ENCODE measurements around the gene LDLRAD1.
"Not testable (repeated sequence)": the region's sequence is repeated elsewhere in the genome, so short reads cannot be mapped to it uniquely, and the experiment has no call there.

LDLRAD1 gene

DNA sequence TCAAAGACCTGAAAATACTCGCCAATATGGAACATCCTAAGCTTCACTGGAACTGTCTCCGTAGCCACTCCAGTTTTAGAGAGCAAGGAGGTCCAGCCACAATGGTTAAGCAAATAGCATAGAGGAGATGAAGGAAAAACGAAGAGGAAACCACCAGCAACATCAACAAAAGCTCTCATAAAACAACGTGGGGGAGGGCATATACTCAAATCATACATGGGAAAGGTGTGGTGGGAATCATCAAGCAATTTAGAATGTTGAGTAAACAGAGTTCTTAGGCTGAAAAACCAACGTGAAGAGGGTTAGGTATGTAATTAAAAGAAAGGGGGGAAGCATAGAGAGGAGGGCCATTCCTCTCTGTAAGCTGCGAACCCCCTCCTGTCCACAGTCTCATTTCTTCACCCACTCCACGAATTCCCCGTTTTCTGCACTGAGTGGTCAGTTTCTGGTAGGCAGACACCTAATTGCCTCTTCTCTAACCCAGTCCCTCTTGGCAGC is 34.0 kb upstream of the LDLRAD1 start:
- H3K4me2 ChIP-seq (ENCODE audit: low read depth, low read length, poor library complexity, severe bottlenecking), result peak overlapping the region; percentile 91
- peaks cover 82% of the 10 kb centered on the region for H3K79me2 ChIP-seq (ENCODE audit: insufficient read depth, low read length)
- H3K9ac ChIP-seq (ENCODE audit: low read depth, low read length, poor library complexity, severe bottlenecking), result peak overlapping the region; percentile 78
- H3K9me3 ChIP-seq (ENCODE audit: insufficient read depth, low read depth, low read length), result no peaks in the 10 kb centered on the region
- H3K27me3 ChIP-seq (ENCODE audit: insufficient read depth, low read length, poor library complexity, severe bottlenecking), result no peaks in the 10 kb centered on the region
- H3K9me2 ChIP-seq (replicated peaks; ENCODE audit: low read depth, low read length), result no peaks in the 10 kb centered on the region
- H3F3A ChIP-seq (ENCODE audit: low read depth), result no peaks in the 10 kb centered on the region
- no peak for TF ChIP-seq EZH2phosphoT487 (IDR thresholded peaks at IDR 0.05; ENCODE audit: borderline replicate concordance)
- peaks cover 35% of the 10 kb centered on the region for H3K4me1 ChIP-seq (ENCODE audit: insufficient read depth, low read length, poor library complexity, severe bottlenecking)
- H4K20me1 ChIP-seq (ENCODE audit: insufficient read depth, low read length, poor library complexity, severe bottlenecking), result peaks cover 50% of the 10 kb centered on the region
- H2AFZ ChIP-seq (ENCODE audit: low read length), result no peak overlapping the region
- peak overlapping the region; percentile 85 for H3K4me3 ChIP-seq (ENCODE audit: low read length, poor library complexity, severe bottlenecking)
- no peaks in the 10 kb centered on the region for H3K36me3 ChIP-seq (ENCODE audit: insufficient read depth, low read length)

DNA sequence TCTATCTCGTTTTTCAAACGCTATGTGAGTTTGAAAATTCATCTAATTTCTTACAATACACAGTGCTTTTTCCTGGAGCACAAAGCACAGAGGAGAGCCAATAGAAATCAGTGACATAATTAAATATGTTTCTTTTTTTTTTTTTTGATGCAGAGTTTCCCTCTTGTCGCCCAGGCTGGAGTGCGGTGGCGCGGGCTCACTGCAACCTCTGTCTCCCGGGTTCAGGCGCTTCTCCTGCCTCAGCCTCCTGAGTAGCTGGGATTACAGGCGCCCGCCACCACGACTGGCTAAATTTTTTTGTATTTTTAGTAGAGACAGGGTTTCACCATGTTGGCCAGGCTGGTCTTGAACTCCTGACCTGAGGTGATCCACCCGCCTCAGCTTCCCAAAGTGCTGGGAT is 32.4 kb upstream of the LDLRAD1 start:
- not testable (repeated sequence) for H3F3A ChIP-seq (ENCODE audit: low read depth); H2AFZ ChIP-seq (ENCODE audit: low read length); H3K9me2 ChIP-seq (replicated peaks; ENCODE audit: low read depth, low read length); H3K27me3 ChIP-seq (ENCODE audit: insufficient read depth, low read length, poor library complexity, severe bottlenecking); H3K9ac ChIP-seq (ENCODE audit: low read depth, low read length, poor library complexity, severe bottlenecking); H3K36me3 ChIP-seq (ENCODE audit: insufficient read depth, low read length); H3K9me3 ChIP-seq (ENCODE audit: insufficient read depth, low read depth, low read length)
- Histone ChIP-seq H3K4me3 (ENCODE audit: low read length, poor library complexity, severe bottlenecking) (peak overlapping the region; percentile 85), H4K20me1 (ENCODE audit: insufficient read depth, low read length, poor library complexity, severe bottlenecking) (peaks cover 56% of the 10 kb centered on the region), H3K79me2 (ENCODE audit: insufficient read depth, low read length) (peaks cover 87% of the 10 kb centered on the region), H3K4me1 (ENCODE audit: insufficient read depth, low read length, poor library complexity, severe bottlenecking) (peaks cover 35% of the 10 kb centered on the region), H3K4me2 (ENCODE audit: low read depth, low read length, poor library complexity, severe bottlenecking) (peak overlapping the region; percentile 91)

GRCh38 chr1:54047384-54048305 is 29.7 kb upstream of the LDLRAD1 start:
- Histone ChIP-seq H3K36me3 (ENCODE audit: insufficient read depth, low read length) (peaks cover 21% of the 10 kb centered on the region), H4K20me1 (ENCODE audit: insufficient read depth, low read length, poor library complexity, severe bottlenecking) (peaks cover 65% of the 10 kb centered on the region), H3F3A (ENCODE audit: low read depth) (no peaks in the 10 kb centered on the region; the same call in 1 of the 2 replicates), H2AFZ (ENCODE audit: low read length) (no peak overlapping the region), H3K4me2 (ENCODE audit: low read depth, low read length, poor library complexity, severe bottlenecking) (peak overlapping the region; percentile 91), H3K4me3 (ENCODE audit: low read length, poor library complexity, severe bottlenecking) (peak overlapping the region; percentile 85), H3K9ac (ENCODE audit: low read depth, low read length, poor library complexity, severe bottlenecking) (peak overlapping the region; percentile 24), H3K9me3 (ENCODE audit: insufficient read depth, low read depth, low read length) (no peaks in the 10 kb centered on the region), H3K79me2 (ENCODE audit: insufficient read depth, low read length) (peaks cover 82% of the 10 kb centered on the region), H3K4me1 (ENCODE audit: insufficient read depth, low read length, poor library complexity, severe bottlenecking) (peaks cover 25% of the 10 kb centered on the region), H3K9me2 (replicated peaks; ENCODE audit: low read depth, low read length) (no peaks in the 10 kb centered on the region), H3K27me3 (ENCODE audit: insufficient read depth, low read length, poor library complexity, severe bottlenecking) (no peaks in the 10 kb centered on the region)
- TF ChIP-seq CTCF (conservative IDR thresholded peaks at IDR 0.05; ENCODE audit: low read length) (no peak), EZH2phosphoT487 (IDR thresholded peaks at IDR 0.05; ENCODE audit: borderline replicate concordance) (no peak)

DNA sequence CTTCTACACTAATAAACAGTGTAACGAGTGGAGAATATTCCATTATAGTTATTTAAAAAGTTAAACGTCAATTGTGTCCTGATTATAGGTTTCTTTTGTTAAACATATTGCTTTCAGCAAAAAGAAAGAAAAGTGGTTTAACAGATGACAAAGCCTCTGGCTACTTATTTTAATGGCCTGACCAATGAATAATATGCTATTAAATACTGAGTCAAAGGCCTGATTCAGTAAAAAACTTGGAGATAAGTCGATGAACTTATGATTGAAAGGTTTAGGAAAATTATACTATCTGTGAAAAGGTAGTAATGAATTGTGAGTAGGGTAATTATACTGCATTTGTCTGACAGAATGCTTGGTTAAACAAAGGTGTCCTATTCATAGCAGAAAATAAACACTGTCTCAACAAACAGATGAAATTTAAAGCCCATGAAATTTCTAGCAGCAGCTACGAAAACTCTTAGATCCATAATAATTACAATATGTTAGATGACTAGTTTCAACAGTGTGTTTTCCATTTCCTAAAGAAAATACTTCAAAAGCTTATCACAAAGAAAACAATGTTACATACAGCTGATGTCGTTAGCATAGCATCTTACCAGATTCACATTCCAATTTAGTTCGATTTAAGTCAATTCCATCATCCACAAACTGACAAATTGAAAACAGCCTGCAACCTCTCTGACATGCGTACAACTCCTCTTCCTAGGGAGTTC is 28.8 kb upstream of the LDLRAD1 start:
- Histone ChIP-seq H3K4me1 (ENCODE audit: insufficient read depth, low read length, poor library complexity, severe bottlenecking) (peaks cover 25% of the 10 kb centered on the region), H3K9me2 (replicated peaks; ENCODE audit: low read depth, low read length) (no peaks in the 10 kb centered on the region), H3K4me3 (ENCODE audit: low read length, poor library complexity, severe bottlenecking) (peak overlapping the region; percentile 85), H3K79me2 (ENCODE audit: insufficient read depth, low read length) (peaks cover 74% of the 10 kb centered on the region), H3F3A (ENCODE audit: low read depth) (no peaks in the 10 kb centered on the region; the same call in 1 of the 2 replicates), H3K27me3 (ENCODE audit: insufficient read depth, low read length, poor library complexity, severe bottlenecking) (no peaks in the 10 kb centered on the region), H3K9me3 (ENCODE audit: insufficient read depth, low read depth, low read length) (no peaks in the 10 kb centered on the region), H3K36me3 (ENCODE audit: insufficient read depth, low read length) (peaks cover 29% of the 10 kb centered on the region), H3K9ac (ENCODE audit: low read depth, low read length, poor library complexity, severe bottlenecking) (peak overlapping the region; percentile 15), H4K20me1 (ENCODE audit: insufficient read depth, low read length, poor library complexity, severe bottlenecking) (peaks cover 58% of the 10 kb centered on the region), H2AFZ (ENCODE audit: low read length) (no peak overlapping the region), H3K4me2 (ENCODE audit: low read depth, low read length, poor library complexity, severe bottlenecking) (peak overlapping the region; percentile 91)
- TF ChIP-seq EZH2phosphoT487 (IDR thresholded peaks at IDR 0.05; ENCODE audit: borderline replicate concordance) (no peak), CTCF (conservative IDR thresholded peaks at IDR 0.05; ENCODE audit: low read length) (no peak)
